PC-3 (cell line): Measurements from ENCODE around the gene STYXL2.

ENCODE experiments used
- CTCF ChIP-seq: fragments of 300-600 bp; sonication (generic); conservative IDR thresholded peaks from 2 replicates; pipeline ENCODE4 v1.5.1; 2017; ENCODE audit warnings: antibody characterized with exemption, low read depth, mild to moderate bottlenecking, low read length
- EZH2 ChIP-seq: fragments of 300-600 bp; sonication (generic); IDR thresholded peaks from one replicate; pipeline ENCODE4 v1.6.1; 2017; ENCODE audit warnings: antibody characterized with exemption, mild to moderate bottlenecking, low read length; ENCODE audit not compliant: unreplicated experiment
- EZH2phosphoT487 ChIP-seq: fragments of 300-600 bp; sonication (generic); IDR thresholded peaks from 2 replicates; pipeline ENCODE4 v1.6.1; 2018; ENCODE audit warnings: mild to moderate bottlenecking, antibody characterized with exemption, low read length, borderline replicate concordance

GRCh38 chr1:167126317-167126716 lies 32.4 kb downstream of the STYXL2 start:
- no peak for TF ChIP-seq EZH2phosphoT487
- no peak for TF ChIP-seq CTCF
- no peak for TF ChIP-seq EZH2
